ENCODE results near the gene SP140.

SP140 gene

GRCh38 chr2:230230087-230230486, 4.6 kb downstream of the SP140 start:
- Histone ChIP-seq H3K4me3 (ENCODE audit: low read depth, low read length) (no peak overlapping the region), H3K27ac (ENCODE audit: extremely low read depth, low read depth, low read length) (no peak overlapping the region), H3K36me3 (ENCODE audit: control insufficient read depth in 2 of 2, insufficient read depth in 1 of 2, low read length in 2 of 2) (no peaks in the 10 kb centered on the region), H3K4me1 (ENCODE audit: control insufficient read depth, insufficient read depth, low read length) (peaks cover 2% of the 10 kb centered on the region; the same call in 1 of the 2 replicates), H3K9me3 (ENCODE audit: control insufficient read depth, insufficient read depth, low read depth, low read length) (no peaks in the 10 kb centered on the region)
- POLR2A ChIA-PET, result no interaction called here
- CTCF ChIA-PET, result no interaction called here
- TF ChIP-seq BCL11B (tag by site-specific recombination; IDR thresholded peaks at IDR 0.05; ENCODE audit: low read depth) (no peak), ZNF664 (tag by site-specific recombination; IDR thresholded peaks at IDR 0.05) (no peak), ZNF146 (tag by site-specific recombination; IDR thresholded peaks at IDR 0.05) (no peak), ZNF558 (tag by site-specific recombination; IDR thresholded peaks at IDR 0.05) (no peak), WT1 (tag by site-specific recombination; IDR thresholded peaks at IDR 0.05) (no peak), ZEB2 (tag by site-specific recombination; IDR thresholded peaks at IDR 0.05) (no peak), ZNF19 (tag by site-specific recombination; IDR thresholded peaks at IDR 0.05; ENCODE audit: low read depth) (no peak), YY1 (tag by site-specific recombination; IDR thresholded peaks at IDR 0.05) (no peak), BCL11A (tag by site-specific recombination; IDR thresholded peaks at IDR 0.05; ENCODE audit: low read depth) (no peak), ZNF324 (tag by site-specific recombination; IDR thresholded peaks at IDR 0.05) (no peak), ZNF211 (tag by site-specific recombination; IDR thresholded peaks at IDR 0.05; ENCODE audit: low read depth) (no peak), ZNF311 (tag by site-specific recombination; IDR thresholded peaks at IDR 0.05; ENCODE audit: borderline replicate concordance) (no peak)
- TF ChIP-seq, protein P1, sequence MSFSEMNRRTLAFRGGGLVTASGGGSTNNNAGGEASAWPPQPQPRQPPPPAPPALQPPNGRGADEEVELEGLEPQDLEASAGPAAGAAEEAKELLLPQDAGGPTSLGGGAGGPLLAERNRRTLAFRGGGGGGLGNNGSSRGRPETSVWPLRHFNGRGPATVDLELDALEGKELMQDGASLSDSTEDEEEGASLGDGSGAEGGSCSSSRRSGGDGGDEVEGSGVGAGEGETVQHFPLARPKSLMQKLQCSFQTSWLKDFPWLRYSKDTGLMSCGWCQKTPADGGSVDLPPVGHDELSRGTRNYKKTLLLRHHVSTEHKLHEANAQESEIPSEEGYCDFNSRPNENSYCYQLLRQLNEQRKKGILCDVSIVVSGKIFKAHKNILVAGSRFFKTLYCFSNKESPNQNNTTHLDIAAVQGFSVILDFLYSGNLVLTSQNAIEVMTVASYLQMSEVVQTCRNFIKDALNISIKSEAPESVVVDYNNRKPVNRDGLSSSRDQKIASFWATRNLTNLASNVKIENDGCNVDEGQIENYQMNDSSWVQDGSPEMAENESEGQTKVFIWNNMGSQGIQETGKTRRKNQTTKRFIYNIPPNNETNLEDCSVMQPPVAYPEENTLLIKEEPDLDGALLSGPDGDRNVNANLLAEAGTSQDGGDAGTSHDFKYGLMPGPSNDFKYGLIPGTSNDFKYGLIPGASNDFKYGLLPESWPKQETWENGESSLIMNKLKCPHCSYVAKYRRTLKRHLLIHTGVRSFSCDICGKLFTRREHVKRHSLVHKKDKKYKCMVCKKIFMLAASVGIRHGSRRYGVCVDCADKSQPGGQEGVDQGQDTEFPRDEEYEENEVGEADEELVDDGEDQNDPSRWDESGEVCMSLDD (tag by site-specific recombination; IDR thresholded peaks at IDR 0.05), result no peak
- TF ChIP-seq, protein P2, sequence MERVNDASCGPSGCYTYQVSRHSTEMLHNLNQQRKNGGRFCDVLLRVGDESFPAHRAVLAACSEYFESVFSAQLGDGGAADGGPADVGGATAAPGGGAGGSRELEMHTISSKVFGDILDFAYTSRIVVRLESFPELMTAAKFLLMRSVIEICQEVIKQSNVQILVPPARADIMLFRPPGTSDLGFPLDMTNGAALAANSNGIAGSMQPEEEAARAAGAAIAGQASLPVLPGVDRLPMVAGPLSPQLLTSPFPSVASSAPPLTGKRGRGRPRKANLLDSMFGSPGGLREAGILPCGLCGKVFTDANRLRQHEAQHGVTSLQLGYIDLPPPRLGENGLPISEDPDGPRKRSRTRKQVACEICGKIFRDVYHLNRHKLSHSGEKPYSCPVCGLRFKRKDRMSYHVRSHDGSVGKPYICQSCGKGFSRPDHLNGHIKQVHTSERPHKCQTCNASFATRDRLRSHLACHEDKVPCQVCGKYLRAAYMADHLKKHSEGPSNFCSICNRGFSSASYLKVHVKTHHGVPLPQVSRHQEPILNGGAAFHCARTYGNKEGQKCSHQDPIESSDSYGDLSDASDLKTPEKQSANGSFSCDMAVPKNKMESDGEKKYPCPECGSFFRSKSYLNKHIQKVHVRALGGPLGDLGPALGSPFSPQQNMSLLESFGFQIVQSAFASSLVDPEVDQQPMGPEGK (tag by site-specific recombination; IDR thresholded peaks at IDR 0.05), result no peak

GRCh38 chr2:230230496-230231200, 5.1 kb downstream of the SP140 start:
- TF ChIP-seq ZNF654 (tag by site-specific recombination; IDR thresholded peaks at IDR 0.05; ENCODE audit: low read depth), result no peak
- TF ChIP-seq ZNF311 (tag by site-specific recombination; IDR thresholded peaks at IDR 0.05; ENCODE audit: borderline replicate concordance), result no peak
- TF ChIP-seq SETDB1 (IDR thresholded peaks at IDR 0.05; ENCODE audit: insufficient read length, low read length), result peak; percentile 95
- no peak overlapping the region for H3K4me3 ChIP-seq (ENCODE audit: low read depth, low read length)
- CTCF ChIA-PET, result no interaction called here

GRCh38 chr2:230231251-230231650, 5.7 kb downstream of the SP140 start:
- Histone ChIP-seq H3K9me3 (ENCODE audit: control insufficient read depth, insufficient read depth, low read depth, low read length) (no peaks in the 10 kb centered on the region), H3K27ac (ENCODE audit: extremely low read depth, low read depth, low read length) (no peak overlapping the region), H3K36me3 (ENCODE audit: control insufficient read depth in 2 of 2, insufficient read depth in 1 of 2, low read length in 2 of 2) (no peaks in the 10 kb centered on the region), H3K4me3 (ENCODE audit: low read depth, low read length) (no peak overlapping the region), H3K4me1 (ENCODE audit: control insufficient read depth, insufficient read depth, low read length) (peaks cover 2% of the 10 kb centered on the region; the same call in 1 of the 2 replicates)
- CTCF ChIA-PET, result no interaction called here
- POLR2A ChIA-PET, result no interaction called here
- TF ChIP-seq KLF9 (tag by site-specific recombination; IDR thresholded peaks at IDR 0.05; ENCODE audit: low read depth) (no peak), ZNF501 (tag by site-specific recombination; IDR thresholded peaks at IDR 0.05) (no peak), PRDM10 (tag by site-specific recombination; IDR thresholded peaks at IDR 0.05) (no peak), ZNF514 (tag by site-specific recombination; IDR thresholded peaks at IDR 0.05) (no peak), ZNF248 (tag by site-specific recombination; IDR thresholded peaks at IDR 0.05) (no peak), ZNF146 (tag by site-specific recombination; IDR thresholded peaks at IDR 0.05) (no peak)
- TF ChIP-seq, protein P3, sequence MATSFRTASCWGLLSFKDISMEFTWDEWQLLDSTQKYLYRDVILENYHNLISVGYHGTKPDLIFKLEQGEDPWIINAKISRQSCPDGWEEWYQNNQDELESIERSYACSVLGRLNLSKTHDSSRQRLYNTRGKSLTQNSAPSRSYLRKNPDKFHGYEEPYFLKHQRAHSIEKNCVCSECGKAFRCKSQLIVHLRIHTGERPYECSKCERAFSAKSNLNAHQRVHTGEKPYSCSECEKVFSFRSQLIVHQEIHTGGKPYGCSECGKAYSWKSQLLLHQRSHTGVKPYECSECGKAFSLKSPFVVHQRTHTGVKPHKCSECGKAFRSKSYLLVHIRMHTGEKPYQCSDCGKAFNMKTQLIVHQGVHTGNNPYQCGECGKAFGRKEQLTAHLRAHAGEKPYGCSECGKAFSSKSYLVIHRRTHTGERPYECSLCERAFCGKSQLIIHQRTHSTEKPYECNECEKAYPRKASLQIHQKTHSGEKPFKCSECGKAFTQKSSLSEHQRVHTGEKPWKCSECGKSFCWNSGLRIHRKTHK (tag by site-specific recombination; IDR thresholded peaks at IDR 0.05), result no peak

More at GRCh38 chr2:230230496-230231200, 5.1 kb downstream of the SP140 start:
- H3K9me3 ChIP-seq (ENCODE audit: control insufficient read depth, insufficient read depth, low read depth, low read length), result no peaks in the 10 kb centered on the region
- H3K27ac ChIP-seq (ENCODE audit: extremely low read depth, low read depth, low read length), result no peak overlapping the region
- no peaks in the 10 kb centered on the region for H3K36me3 ChIP-seq (ENCODE audit: control insufficient read depth in 2 of 2, insufficient read depth in 1 of 2, low read length in 2 of 2)
- H3K4me1 ChIP-seq (ENCODE audit: control insufficient read depth, insufficient read depth, low read length), result peaks cover 2% of the 10 kb centered on the region; the same call in 1 of the 2 replicates
- POLR2A ChIA-PET, result no interaction called here
